NCI-H1436 (cell line): ENCODE measurements around the gene FOXL1.

Experiments used
- DNase-seq: peaks from one replicate; lab custom pipeline; 2025; lab: John Stamatoyannopoulos, UW

Gene FOXL1

GRCh38 chr16:86549076-86549892, 29.1 kb upstream of the FOXL1 start:
- no peak for DNase-seq

GRCh38 chr16:86549893-86550190, 28.5 kb upstream of the FOXL1 start:
- DNase-seq, result no peak

GRCh38 chr16:86550281-86550680, 28.1 kb upstream of the FOXL1 start:
- DNase-seq, result no peak

- DNase-seq, result no peak
Measured at GRCh38 chr16:86553356-86553755, 25.0 kb upstream of the FOXL1 start.

GRCh38 chr16:86554599-86554916, 23.8 kb upstream of the FOXL1 start:
- DNase-seq, result no peak

GRCh38 chr16:86554917-86555703, 23.2 kb upstream of the FOXL1 start, which contains the start of gene MTHFSD:
TSS of gene MTHFSD (minus strand) at chr16:86555235. CDS start at chr16:86555184, 51 bp downstream.
- DNase-seq, result peak; percentile 89

- DNase-seq, result no peak
Measured at GRCh38 chr16:86555704-86556075, 22.7 kb upstream of the FOXL1 start.

- DNase-seq, result no peak
Measured at GRCh38 chr16:86556576-86556975, 21.8 kb upstream of the FOXL1 start.

GRCh38 chr16:86557587-86557986, 20.8 kb upstream of the FOXL1 start:
- no peak for DNase-seq

- DNase-seq, result no peak
Measured at GRCh38 chr16:86558355-86559193, 19.8 kb upstream of the FOXL1 start.

GRCh38 chr16:86559802-86560305, 18.5 kb upstream of the FOXL1 start:
- DNase-seq, result no peak

GRCh38 chr16:86562356-86562755, 16.0 kb upstream of the FOXL1 start:
- DNase-seq, result no peak

- DNase-seq, result peak; percentile 83
Measured at GRCh38 chr16:86563469-86564345, 14.6 kb upstream of the FOXL1 start.

GRCh38 chr16:86565181-86565631, 13.1 kb upstream of the FOXL1 start:
- no peak for DNase-seq

- no peak for DNase-seq
Measured at GRCh38 chr16:86565644-86566511, 12.5 kb upstream of the FOXL1 start.

GRCh38 chr16:86566601-86566965, 11.8 kb upstream of the FOXL1 start, which contains the start of gene FOXC2:
TSS of gene FOXC2 (plus strand) at chr16:86566829. CDS start at chr16:86567336, 507 bp downstream.
- no peak for DNase-seq

GRCh38 chr16:86566966-86567700, 11.2 kb upstream of the FOXL1 start:
- no peak for DNase-seq

GRCh38 chr16:86567701-86568581, 10.4 kb upstream of the FOXL1 start:
- DNase-seq, result no peak
